DND-41 (cell line): ENCODE measurements around the gene RETN.

Experiments used
- ATAC-seq: fragments of 200-7000 bp; cut with Tn5 transposase; 3 replicates; pipeline ENCODE4 v1.9.1; 2021; ENCODE audit warnings: low read depth; ENCODE audit not compliant: insufficient read depth
- DNase-seq: peaks from one replicate; pipeline ENCODE4 v3.0.0-alpha.2; 2020
- H2AFZ ChIP-seq: 2 replicates; pipeline ENCODE4 v1.6.0; 2012; ENCODE audit warnings: low read depth, low read length
- H3K27ac ChIP-seq: 2 replicates; pipeline ENCODE4 v1.5.1; 2012; ENCODE audit warnings: low read length, inconsistent platforms
- H3K27me3 ChIP-seq: fragments of 200-600 bp; sonication (generic); 2 replicates; pipeline ENCODE4 v1.6.0; 2012; ENCODE audit warnings: low read length, mild to moderate bottlenecking, inconsistent platforms; ENCODE audit not compliant: insufficient read depth, poor library complexity
- H3K36me3 ChIP-seq: 2 replicates; pipeline ENCODE4 v1.5.1; 2012; ENCODE audit warnings: low read length, inconsistent platforms; ENCODE audit not compliant: insufficient read depth
- H3K4me1 ChIP-seq: 2 replicates; pipeline ENCODE4 v1.5.1; 2012; ENCODE audit warnings: mild to moderate bottlenecking, low read length; ENCODE audit not compliant: insufficient read depth
- H3K4me2 ChIP-seq: 2 replicates; pipeline ENCODE4 v1.6.0; 2012; ENCODE audit warnings: mild to moderate bottlenecking, moderate library complexity, low read length, inconsistent platforms; ENCODE audit not compliant: insufficient read depth
- H3K4me3 ChIP-seq, 2 experiments: fragments of 200-600 bp in 1 of 2; shearing (Covaris generic) in 1 of 2; 2 replicates each; pipeline ENCODE4 v1.5.1; 2012 to 2016; ENCODE audit warnings: inconsistent platforms in 2 of 2, low read length in 2 of 2, mild to moderate bottlenecking in 2 of 2, low read depth in 1 of 2, moderate library complexity in 1 of 2
- H3K79me2 ChIP-seq: 2 replicates; pipeline ENCODE4 v1.6.0; 2012; ENCODE audit warnings: low read length, inconsistent platforms; ENCODE audit not compliant: insufficient read depth
- H3K9ac ChIP-seq: 2 replicates; pipeline ENCODE4 v1.6.0; 2012; ENCODE audit warnings: low read depth, mild to moderate bottlenecking, inconsistent platforms, low read length, moderate library complexity
- H3K9me3 ChIP-seq: 2 replicates; pipeline ENCODE4 v1.5.1; 2012; ENCODE audit warnings: low read length, moderate library complexity, mild to moderate bottlenecking, inconsistent platforms; ENCODE audit not compliant: insufficient read depth, severe bottlenecking
- H4K20me1 ChIP-seq: 2 replicates; pipeline ENCODE4 v1.6.0; 2012; ENCODE audit warnings: low read length; ENCODE audit not compliant: insufficient read depth
- CTCF ChIP-seq: IDR thresholded peaks from 2 replicates; pipeline ENCODE4 v1.5.1; 2012; ENCODE audit warnings: borderline replicate concordance, low read length, moderate library complexity, mild to moderate bottlenecking; ENCODE audit not compliant: poor library complexity, severe bottlenecking; ENCODE audit errors: extremely low read depth
- EZH2 ChIP-seq: IDR thresholded peaks from 3 replicates; pipeline ENCODE4 v1.6.1; 2012; ENCODE audit warnings: borderline replicate concordance, low read depth, mild to moderate bottlenecking, moderate library complexity, low read length, inconsistent platforms; ENCODE audit not compliant: severe bottlenecking

The RETN gene

GRCh38 chr19:7636691-7637373 lies 32.0 kb upstream of the RETN start, which contains the start of gene STXBP2:
TSS of gene STXBP2 (plus strand) at chr19:7637110. CDS start at chr19:7637150, 40 bp downstream.
- Histone ChIP-seq H2AFZ (no peak within 1 kb of the TSS), H3K9me3 (peaks cover 5% of the 10 kb centered on the region), H3K79me2 (peaks cover 4% of the 10 kb centered on the region; the same call in 1 of the 2 replicates), H3K27ac (no peak within 1 kb of the TSS), H4K20me1 (peaks cover 11% of the 10 kb centered on the region; the same call in 1 of the 2 replicates), H3K4me1 (peaks cover under 1% of the 10 kb centered on the region; the same call in 1 of the 2 replicates), H3K4me2 (no peak within 1 kb of the TSS), H3K4me3 (no peak within 1 kb of the TSS), H3K27me3 (no peaks in the 10 kb centered on the region), H3K9ac (no peak within 1 kb of the TSS), H3K36me3 (peaks cover 10% of the 10 kb centered on the region; the same call in 1 of the 2 replicates)
- ATAC-seq: no peak
- no peak for TF ChIP-seq CTCF
- TF ChIP-seq EZH2: no peak
- no peak for DNase-seq

GRCh38 chr19:7637374-7638256 lies 31.2 kb upstream of the RETN start:
- H2AFZ ChIP-seq: no peak overlapping the region
- no peaks in the 10 kb centered on the region for H3K27me3 ChIP-seq
- H4K20me1 ChIP-seq: peaks cover 6% of the 10 kb centered on the region; the same call in 1 of the 2 replicates
- H3K4me2 ChIP-seq: no peak overlapping the region
- no peak overlapping the region for H3K4me3 ChIP-seq
- no peak for DNase-seq
- H3K4me1 ChIP-seq: no peaks in the 10 kb centered on the region
- no peak for ATAC-seq
- no peak overlapping the region for H3K27ac ChIP-seq
- peaks cover 2% of the 10 kb centered on the region; the same call in 1 of the 2 replicates for H3K36me3 ChIP-seq
- H3K9me3 ChIP-seq: peaks cover 5% of the 10 kb centered on the region
- TF ChIP-seq CTCF (no peak), EZH2 (no peak)
- no peaks in the 10 kb centered on the region for H3K79me2 ChIP-seq
- no peak overlapping the region for H3K9ac ChIP-seq

- Histone ChIP-seq H3K4me1 (no peaks in the 10 kb centered on the region), H4K20me1 (peaks cover 3% of the 10 kb centered on the region; the same call in 1 of the 2 replicates), H3K27me3 (no peaks in the 10 kb centered on the region), H3K4me3 (no peak overlapping the region), H3K79me2 (no peaks in the 10 kb centered on the region), H2AFZ (no peak overlapping the region), H3K27ac (no peak overlapping the region), H3K9ac (no peak overlapping the region), H3K9me3 (peaks cover 5% of the 10 kb centered on the region), H3K4me2 (no peak overlapping the region), H3K36me3 (no peaks in the 10 kb centered on the region)
- DNase-seq (no peak), ATAC-seq (no peak)
- TF ChIP-seq EZH2 (no peak), CTCF (no peak)
Observed at GRCh38 chr19:7638802-7639465, 29.9 kb upstream of the RETN start.
